K562 (cell line): ENCODE results near the gene PPP4R3A. TPM values are rescaled to one million over a fixed set of nuclear protein-coding genes. Genes with fewer than 3 reads are reported as not detected.
"Not testable (repeated sequence)": the region's sequence is repeated elsewhere in the genome, so short reads cannot be mapped to it uniquely, and the experiment has no call there.

Experiments used
- ATAC-seq: fragments of 200-7000 bp; cut with Tn5 transposase; 3 replicates; pipeline ENCODE4 v1.9.1; 2020; ENCODE audit warnings: moderate library complexity
- BruUV-seq: library from RNA; stranded (reverse); fragments of 400-500 nt; replicated peaks from 2 replicates; lab custom pipeline; 2021; lab: Mats Ljungman, UMichigan
- CTCF ChIA-PET: fragments of 300-600 bp; formaldehyde crosslinking; extraction: SDS; loops from one replicate; lab custom pipeline; 2021; ENCODE audit warnings: low intra/inter-chr PET ratio; lab: Yijun Ruan, JAX
- POLR2A ChIA-PET: fragments of 300-600, 350-650 bp; sonication (Branson Sonifier 250); formaldehyde crosslinking; extraction: SDS; loops from one replicate; lab custom pipeline; 2021; ENCODE audit warnings: antibody characterized with exemption, inconsistent platforms; lab: Yijun Ruan, JAX
- DNase-seq, 4 experiments: peaks; one replicate each; pipeline versions ENCODE4 v3.0.0 to v3.0.0-alpha.2; 2011 to 2018; ENCODE audit warnings: low spot score in 3 of 4, mixed read lengths in 3 of 4; ENCODE audit errors: extremely low read depth in 1 of 4
- FAIRE-seq: peaks from 2 replicates; lab custom pipeline; 2011; peaks lifted over from hg19 to GRCh38; lab: Jason Lieb, UNC
- H2AFZ ChIP-seq: 2 replicates; pipeline ENCODE4 v1.6.0; 2011; ENCODE audit warnings: low read depth, low read length, control low read depth, inconsistent platforms
- H3K27ac ChIP-seq: fragments of 200-600 bp; 3 replicates; pipeline ENCODE4 v1.8.0; 2011; ENCODE audit warnings: low read depth, mild to moderate bottlenecking, control low read depth, inconsistent platforms, low read length, moderate library complexity, mixed read lengths; ENCODE audit errors: extremely low read depth
- H3K27me3 ChIP-seq, 2 experiments: fragments of 300-600 bp in 1 of 2; 2 replicates in 1 of 2; 3 replicates in 1 of 2; pipeline versions ENCODE4 v1.6.0 to v1.8.0; 2011; ENCODE audit warnings: inconsistent platforms in 2 of 2, low read length in 2 of 2, mild to moderate bottlenecking in 1 of 2, mixed read lengths in 1 of 2, moderate library complexity in 1 of 2; ENCODE audit not compliant: control insufficient read depth in 2 of 2, insufficient read depth in 2 of 2
- H3K36me3 ChIP-seq: fragments of 300-600 bp; 3 replicates; pipeline ENCODE4 v1.8.0; 2011; ENCODE audit warnings: mild to moderate bottlenecking, low read length, inconsistent platforms; ENCODE audit not compliant: control insufficient read depth, insufficient read depth
- H3K4me1 ChIP-seq, 2 experiments: fragments of 200-600 bp in 1 of 2; replicated peaks in 1 of 2; 2 replicates in 1 of 2; 3 replicates in 1 of 2; pipeline versions ENCODE4 v1.5.1 to v1.8.0; 2011; ENCODE audit warnings: inconsistent platforms in 2 of 2, low read length in 2 of 2, mild to moderate bottlenecking in 1 of 2, mixed read lengths in 1 of 2, moderate library complexity in 1 of 2; ENCODE audit not compliant: control insufficient read depth in 2 of 2, insufficient read depth in 2 of 2
- H3K4me2 ChIP-seq: 2 replicates; pipeline ENCODE4 v1.6.1; 2011; ENCODE audit warnings: low read length, control low read depth, inconsistent platforms, mixed read lengths; ENCODE audit not compliant: insufficient read depth
- H3K4me3 ChIP-seq: fragments of 200-600 bp; sonication (generic), shearing (Covaris generic); 2 replicates; pipeline ENCODE4 v1.5.1; 2016; ENCODE audit warnings: control low read depth, inconsistent platforms
- H3K79me2 ChIP-seq: fragments of 200-600 bp; 3 replicates; pipeline ENCODE4 v1.8.0; 2011; ENCODE audit warnings: low read length, inconsistent platforms; ENCODE audit not compliant: control insufficient read depth, insufficient read depth
- H3K9ac ChIP-seq, 2 experiments: 2 replicates each; pipeline versions ENCODE4 v1.6.0 to v1.6.1; 2011; ENCODE audit warnings: low read depth in 2 of 2, low read length in 2 of 2, control low read depth in 1 of 2, inconsistent platforms in 1 of 2, mild to moderate bottlenecking in 1 of 2, mixed read lengths in 1 of 2; ENCODE audit not compliant: insufficient read depth in 1 of 2
- H3K9me1 ChIP-seq: one replicate; pipeline ENCODE4 v1.6.0; 2011; ENCODE audit warnings: inconsistent platforms, mild to moderate bottlenecking, low read length, moderate library complexity; ENCODE audit not compliant: control insufficient read depth, insufficient read depth
- H3K9me3 ChIP-seq: replicated peaks from 2 replicates; pipeline ENCODE4 v1.5.1; 2011; ENCODE audit warnings: low read depth, low read length, inconsistent platforms; ENCODE audit not compliant: control insufficient read depth, insufficient read depth
- H4K20me1 ChIP-seq: replicated peaks from 2 replicates; pipeline ENCODE4 v1.6.1; 2011; ENCODE audit warnings: low read length, inconsistent platforms, mixed read lengths; ENCODE audit not compliant: control insufficient read depth, insufficient read depth
- ARNT ChIP-seq, 2 experiments: fragments of 450-650 bp; IDR thresholded peaks; 2 replicates each; pipeline ENCODE4 v1.6.1; 2016; ENCODE audit warnings: mild to moderate bottlenecking in 1 of 2
- CEBPB ChIP-seq: fragments of 450-650 bp; IDR thresholded peaks from 2 replicates; pipeline ENCODE4 v1.6.1; 2016; ENCODE audit warnings: missing genetic modification characterization, missing compliant biosample characterization
- CREB3L1 ChIP-seq: fragments of 450-650 bp; IDR thresholded peaks from 2 replicates; pipeline ENCODE4 v1.6.1; 2014; ENCODE audit warnings: low read depth, mild to moderate bottlenecking, moderate library complexity, borderline replicate concordance
- MNT ChIP-seq, 2 experiments: fragments of 450-650 bp; conservative IDR thresholded peaks; 2 replicates each; pipeline ENCODE4 v1.6.1; 2017; ENCODE audit warnings: mild to moderate bottlenecking in 2 of 2, moderate library complexity in 2 of 2
- SLC30A9 ChIP-seq: fragments of 250-450 bp; sonication (Bioruptor Pico); IDR thresholded peaks from 2 replicates; pipeline ENCODE4 v1.8.0; 2022; ENCODE audit warnings: mild to moderate bottlenecking, moderate library complexity
- ZNF274 ChIP-seq: IDR thresholded peaks from 2 replicates; pipeline ENCODE4 v1.6.1; 2011; ENCODE audit warnings: low read depth, mild to moderate bottlenecking, low read length, moderate library complexity, borderline replicate concordance
- ZNF830 ChIP-seq: fragments of 250-450 bp; sonication (Bioruptor Pico); IDR thresholded peaks from 2 replicates; pipeline ENCODE4 v1.5.0; 2021; ENCODE audit warnings: mild to moderate bottlenecking
- WGBS: fragments of 100-300 bp; shearing (Covaris generic); methylation state at CpG from one replicate; pipeline ENCODE4 v1.1.6; 2016; ENCODE audit warnings: low coverage, mixed read lengths; ENCODE audit not compliant: insufficient coverage; ENCODE audit errors: missing lambda C conversion rate; 5-methylcytosine and 5-hydroxymethylcytosine counted together
- in situ Hi-C: fragments of 300-500 bp; cut with MboI; formaldehyde crosslinking; loops from 4 replicates; pipeline ENCODE4 v1.15.0; 2018; ENCODE audit warnings: inconsistent platforms, mixed read lengths
- intact Hi-C: fragments of 100-400 bp; cut with micrococcal nuclease; formaldehyde crosslinking; loops from 2 replicates; pipeline ENCODE4 v1.14.2; 2022
- polyA plus RNA-seq, 8 experiments: library from polyadenylated mRNA; depleted of rRNA in 4 of 8; stranded (reverse) in 5 of 8; unstranded in 3 of 8; fragments of >200 nt; fragmentation: Nextera tagmentation in 2 of 8; fragmentation: Illumina TruSeq in 1 of 8; extraction: Ambion mirVana in 2 of 8; extraction: Trizol in 1 of 8; gene quantifications; 2 replicates each; pipeline versions ENCODE4 v1.2.1 to v1.2.3, GENCODE V29; 2011 to 2014; ENCODE audit warnings: inconsistent platforms in 1 of 8, missing spikeins in 1 of 8
- total RNA-seq, 7 experiments: library from RNA; depleted of rRNA in 6 of 7; stranded (reverse); fragments of >200 nt in 6 of 7; fragmentation: Illumina TruSeq in 2 of 7; extraction: Trizol in 2 of 7; gene quantifications; 2 replicates each; pipeline versions ENCODE4 v1.2.1 to v1.2.3, GENCODE V29; 2011 to 2021; ENCODE audit warnings: low replicate concordance in 1 of 7

PPP4R3A gene
- total and polyA plus RNA-seq, 9 of the 15 experiments (the other 6 are each of a cell fraction or from before 2014, with no cell fraction given) = 9.5 to 54.9 (median 44.9) TPM

- Histone ChIP-seq H3K4me1 (peaks cover 6 to 14% of the 10 kb centered on the region in 2 experiments; a peak in 4 of 5 replicates), H3K79me2 (peaks cover 93% of the 10 kb centered on the region), H3K36me3 (peaks cover 15% of the 10 kb centered on the region; the same call in 2 of the 3 replicates)
- H3K27me3 ChIP-seq, DNase-seq, CTCF ChIA-PET, H3K9ac ChIP-seq, H2AFZ ChIP-seq, H3K9me3 ChIP-seq, in situ Hi-C loops, H3K27ac ChIP-seq, intact Hi-C loops, H3K4me3 ChIP-seq, ATAC-seq, FAIRE-seq, H3K4me2 ChIP-seq, H4K20me1 ChIP-seq, H3K9me1 ChIP-seq, BruUV-seq: not testable (repeated sequence)
- POLR2A ChIA-PET = interaction anchor here (1.1 kb wide), 1 partner anchor 14 kb away, joined by 3 read pairs; no protein-coding TSS in a partner anchor
- 55% methylated on average over 8 of the region's 8 CpGs for WGBS
- TF ChIP-seq CEBPB = peak; percentile 21; the same call in 1 of the 2 replicates
Measured at GRCh38 chr14:91494392-91495065, 15.6 kb downstream of the PPP4R3A start.

- intact Hi-C loops = no loop called here
- WGBS = 78% methylated on average over 3 of the region's 3 CpGs
Measured at GRCh38 chr14:91493169-91493568, 16.9 kb downstream of the PPP4R3A start.

More at GRCh38 chr14:91493169-91493568, 16.9 kb downstream of the PPP4R3A start:
- TF ChIP-seq ARNT (IDR thresholded peaks at IDR 0.05) (peak in 1 of 2 experiments; percentile 43; a peak in 1 of 4 replicates), CEBPB (peak; percentile 48), ZNF274 (no peak), ZNF830 (no peak), CREB3L1 (peak; percentile 33; the same call in 1 of the 2 replicates), MNT (conservative IDR thresholded peaks at IDR 0.05) (no peak), SLC30A9 (no peak)
- TF ChIP-seq, all 486 proteins: peak for 3
- Histone ChIP-seq H3K4me3 (no peak overlapping the region), H3K36me3 (peaks cover 26% of the 10 kb centered on the region), H3K27ac (no peak overlapping the region), H3K9ac (no peak overlapping the region), H2AFZ (no peak overlapping the region), H3K4me1 (peaks cover 3 to 10% of the 10 kb centered on the region in 2 experiments; a peak in 3 of 5 replicates), H3K79me2 (peaks cover 90% of the 10 kb centered on the region), H3K9me1 (no peaks in the 10 kb centered on the region), H3K4me2 (no peak overlapping the region), H4K20me1 (peaks cover 6% of the 10 kb centered on the region; the same call in 1 of the 2 replicates), H3K27me3 (no peaks in the 10 kb centered on the region), H3K9me3 (no peaks in the 10 kb centered on the region)
- DNase-seq (no peak), ATAC-seq (0 out of 3 replicates have a peak, but pooled peaks have one; percentile 24), FAIRE-seq (no peak)
- ChIA-PET POLR2A (interaction anchor here (1.2 kb wide), 1 partner anchor 10 kb away, joined by 6 read pairs; no protein-coding TSS in a partner anchor), CTCF (no interaction called here)
- BruUV-seq = no TSS peak
- in situ Hi-C loops = no loop called here
